Stimulated activated CD4-positive, alpha-beta T cell treated with anti-CD3 and anti-CD28 coated beads, Interleukin-1b, Interleukin-23, amount 100 ng/mL, for 1 hour (primary cell): Measurements from ENCODE around the gene RNU6-1.

Experiments
- DNase-seq, 2 donors: peaks; one replicate each; pipeline ENCODE4 v3.0.0-alpha.2; 2020; ENCODE audit warnings: low read depth in 2 of 2

The RNU6-1 gene

GRCh38 chr15:67857220-67857619, 17.4 kb upstream of the RNU6-1 start:
- DNase-seq: no peak

- no peak for DNase-seq
Measured at GRCh38 chr15:67855842-67856241, 16.0 kb upstream of the RNU6-1 start.

GRCh38 chr15:67854358-67854757, 14.5 kb upstream of the RNU6-1 start:
- DNase-seq: no peak

GRCh38 chr15:67853454-67853853, 13.6 kb upstream of the RNU6-1 start:
- no peak for DNase-seq

GRCh38 chr15:67852418-67852817, 12.6 kb upstream of the RNU6-1 start:
- no peak for DNase-seq

GRCh38 chr15:67850994-67851571, 11.2 kb upstream of the RNU6-1 start:
- no peak for DNase-seq

- no peak for DNase-seq
Measured at GRCh38 chr15:67850336-67850735, 10.5 kb upstream of the RNU6-1 start.

- no peak for DNase-seq
Measured at GRCh38 chr15:67849538-67849937, 9.7 kb upstream of the RNU6-1 start.

- DNase-seq: no peak
Measured at GRCh38 chr15:67845974-67846373, 6.1 kb upstream of the RNU6-1 start.

- DNase-seq: no peak
Measured at GRCh38 chr15:67843571-67844387, 3.9 kb upstream of the RNU6-1 start.

GRCh38 chr15:67843092-67843501, 3.3 kb upstream of the RNU6-1 start:
- DNase-seq: no peak

GRCh38 chr15:67841513-67841762, 1.6 kb upstream of the RNU6-1 start:
- no peak for DNase-seq

- DNase-seq: no peak
Measured at GRCh38 chr15:67840749-67841512, 1.1 kb upstream of the RNU6-1 start.

GRCh38 chr15:67839499-67839928, 331 bp downstream of the RNU6-1 start:
- no peak for DNase-seq

- DNase-seq: no peak
Measured at GRCh38 chr15:67838789-67839332, 984 bp downstream of the RNU6-1 start.

- no peak for DNase-seq
Measured at GRCh38 chr15:67836955-67837354, 2.9 kb downstream of the RNU6-1 start.

GRCh38 chr15:67836477-67836876, 3.4 kb downstream of the RNU6-1 start:
- DNase-seq: no peak

- no peak for DNase-seq
Measured at GRCh38 chr15:67836134-67836455, 3.8 kb downstream of the RNU6-1 start.

- DNase-seq: no peak
Measured at GRCh38 chr15:67835297-67836133, 4.3 kb downstream of the RNU6-1 start.

- no peak for DNase-seq
Measured at GRCh38 chr15:67834581-67835296, 5.1 kb downstream of the RNU6-1 start.
